Urinary bladder (tissue), 4 donors: Measurements from ENCODE around the gene BORCS6. TPM values are rescaled to one million over a fixed set of nuclear protein-coding genes. Genes with fewer than 3 reads are reported as not detected.

Source experiments
- DNase-seq: peaks from one replicate; pipeline ENCODE4 v3.0.0-alpha.2; 2015; ENCODE audit errors: extremely low spot score
- H3K27ac ChIP-seq: one replicate; pipeline ENCODE4 v1.5.1; 2013; ENCODE audit warnings: low read depth, mild to moderate bottlenecking, moderate library complexity
- H3K36me3 ChIP-seq: one replicate; pipeline ENCODE4 v1.6.1; 2013; ENCODE audit warnings: mild to moderate bottlenecking, moderate library complexity; ENCODE audit not compliant: insufficient read depth
- H3K4me1 ChIP-seq: one replicate; pipeline ENCODE4 v1.6.1; 2013; ENCODE audit warnings: mild to moderate bottlenecking, moderate library complexity; ENCODE audit not compliant: insufficient read depth
- H3K4me3 ChIP-seq: one replicate; pipeline ENCODE4 v1.5.1; 2013; ENCODE audit warnings: low read depth, low read length
- WGBS: extraction: QIAGEN DNeasy Blood & Tissue Kit; methylation state at CpG from one replicate; pipeline ENCODE4 v1.1.7; 2013; 5-methylcytosine and 5-hydroxymethylcytosine counted together
- polyA plus RNA-seq: library from polyadenylated mRNA; stranded (reverse); fragments of 200-250 nt; gene quantifications from one replicate; pipeline ENCODE4 v1.2.3, GENCODE V29; 2013
- total RNA-seq: library from RNA; depleted of rRNA; stranded (reverse); fragments of >200 nt; gene quantifications from one replicate; pipeline ENCODE4 v1.2.3, GENCODE V29; 2014
- donor health status: healthy with polysubstance abuse.
- donor health status: healthy.

Gene BORCS6
- total and polyA plus RNA-seq, 2 donors: 3.6 to 14.9 TPM

DNA sequence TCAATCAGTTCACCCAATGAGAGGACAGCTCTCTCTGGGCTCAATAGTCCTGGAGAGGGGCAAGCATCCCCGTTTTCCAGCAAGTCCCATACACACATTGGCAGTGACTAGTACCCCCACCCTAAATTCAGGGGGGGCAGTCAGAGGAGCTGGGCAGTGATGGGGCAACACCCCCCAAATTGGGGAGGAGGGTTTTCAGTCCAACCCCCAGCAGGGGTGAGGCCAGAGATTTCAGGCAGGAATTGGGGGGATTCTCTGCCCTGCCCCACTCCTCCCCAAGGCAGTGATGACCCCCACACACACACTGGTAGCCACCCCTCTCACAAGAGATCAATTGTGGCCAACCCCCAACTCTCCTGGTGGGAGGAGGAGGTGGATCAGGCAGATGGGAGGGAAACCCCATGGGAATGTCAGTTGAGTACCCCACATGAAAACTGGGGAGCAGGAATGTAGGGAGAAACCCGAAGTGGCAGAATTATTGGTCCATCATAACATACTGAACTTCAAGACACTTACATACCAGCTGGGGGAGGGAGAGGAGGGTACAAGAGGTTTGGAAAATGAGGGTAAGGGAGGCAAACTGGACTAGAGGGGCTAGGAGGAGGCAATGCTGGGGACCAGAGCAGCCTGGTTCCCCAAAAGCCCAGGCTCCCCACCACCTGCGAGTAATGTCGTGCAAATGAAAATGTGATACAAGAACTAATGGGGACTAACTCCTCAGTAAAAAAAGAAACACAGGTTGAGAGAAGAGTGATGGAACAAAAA lies 30.3 kb downstream of the BORCS6 start:
- Histone ChIP-seq H3K27ac (no peak overlapping the region), H3K4me3 (no peak overlapping the region), H3K36me3 (peaks cover 7% of the 10 kb centered on the region), H3K4me1 (no peaks in the 10 kb centered on the region)
- WGBS: 79% methylated on average over 4 of the region's 4 CpGs
- DNase-seq: no peak

GRCh38 chr17:8159032-8159400 lies 31.0 kb downstream of the BORCS6 start:
- H3K4me3 ChIP-seq: no peak overlapping the region
- no peaks in the 10 kb centered on the region for H3K4me1 ChIP-seq
- WGBS: 63% methylated on average over 3 of the region's 3 CpGs
- DNase-seq: no peak
- no peak overlapping the region for H3K27ac ChIP-seq
- peaks cover 7% of the 10 kb centered on the region for H3K36me3 ChIP-seq

DNA sequence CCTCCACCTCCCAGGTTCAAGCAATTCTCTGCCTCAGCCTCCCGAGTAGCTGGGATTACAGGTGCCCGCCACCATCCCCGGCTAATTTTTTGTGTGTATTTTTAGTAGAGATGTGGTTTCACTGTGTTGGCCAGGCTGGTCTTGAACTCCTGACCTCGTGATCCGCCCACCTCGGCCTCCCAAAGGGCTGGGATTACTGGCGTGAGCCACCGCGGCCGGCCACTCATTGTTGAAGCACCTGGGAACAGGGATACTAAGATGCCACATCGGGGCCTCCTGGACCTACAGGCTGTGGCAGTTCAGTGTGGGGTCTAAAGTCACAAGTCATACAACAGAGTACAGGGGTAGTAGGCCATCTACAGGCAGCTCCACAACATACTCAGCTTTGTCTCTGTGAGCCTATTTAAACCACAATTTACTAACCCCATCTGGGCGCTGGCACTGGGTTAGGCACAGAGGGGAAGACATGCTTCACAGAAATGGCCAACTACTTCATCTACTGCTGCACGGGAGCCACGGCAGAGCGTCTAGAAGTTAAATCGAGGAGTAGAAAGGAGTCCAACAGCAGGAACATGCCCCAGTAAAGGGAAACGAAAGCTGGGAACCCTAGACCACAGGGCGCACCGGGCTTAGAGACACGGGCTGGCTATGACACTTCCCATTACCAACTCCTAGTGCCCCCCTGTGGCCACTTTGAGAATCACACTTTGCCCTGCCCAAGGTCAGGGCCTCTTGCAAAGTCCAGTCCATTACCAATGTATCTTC lies 31.5 kb downstream of the BORCS6 start:
- Histone ChIP-seq H3K36me3 (peaks cover 7% of the 10 kb centered on the region), H3K4me3 (no peak overlapping the region), H3K27ac (peak overlapping the region; percentile 65), H3K4me1 (no peaks in the 10 kb centered on the region)
- no peak for DNase-seq
- WGBS: 47% methylated on average over 20 of the region's 20 CpGs

DNA sequence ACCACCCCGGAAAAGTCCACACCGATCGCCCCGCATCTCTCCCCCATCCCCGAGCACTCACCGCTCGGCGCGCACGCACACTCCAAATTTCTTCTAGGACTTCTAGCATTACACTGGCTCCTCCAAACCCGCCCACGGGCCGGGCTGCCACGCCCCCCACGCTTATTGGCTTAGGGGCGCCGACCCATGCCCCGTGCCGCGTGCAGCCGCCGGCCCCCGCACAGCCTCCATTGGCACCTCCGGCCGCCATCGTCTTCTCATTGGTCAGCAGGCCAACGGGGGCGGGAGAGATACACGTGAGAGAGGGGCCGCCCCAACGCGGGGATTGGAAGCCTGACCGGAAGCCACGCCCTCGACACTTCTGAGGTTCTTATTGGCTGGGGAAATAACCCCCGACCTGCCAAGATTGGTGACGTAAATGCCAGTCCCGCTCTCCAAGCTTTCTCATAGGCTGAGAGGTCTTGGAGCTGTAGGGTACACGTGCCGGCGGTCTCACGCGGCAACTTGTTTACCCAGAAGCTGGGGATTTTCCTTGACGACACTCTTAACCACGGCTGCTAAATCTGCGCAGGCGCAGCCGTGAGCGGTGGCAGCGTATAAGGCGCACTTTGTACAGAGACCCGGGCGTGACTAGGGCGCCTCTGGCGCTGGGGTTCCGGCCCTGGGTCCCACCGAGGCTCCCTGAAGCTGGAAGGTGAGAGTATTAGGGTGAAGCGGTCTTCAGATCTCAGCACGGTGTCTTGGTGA lies 33.6 kb downstream of the BORCS6 start:
- peaks cover 10% of the 10 kb centered on the region for H3K36me3 ChIP-seq
- under 1% methylated on average over 59 of the region's 59 CpGs for WGBS
- no peaks in the 10 kb centered on the region for H3K4me1 ChIP-seq
- peak overlapping the region; percentile 98 for H3K27ac ChIP-seq
- peak; percentile 100 for DNase-seq
- peak overlapping the region; percentile 79 for H3K4me3 ChIP-seq

- Histone ChIP-seq H3K36me3 (peaks cover 9% of the 10 kb centered on the region), H3K27ac (peak overlapping the region; percentile 98), H3K4me1 (no peaks in the 10 kb centered on the region), H3K4me3 (peak overlapping the region; percentile 79)
- DNase-seq: no peak
- WGBS: under 1% methylated on average over 11 of the region's 11 CpGs
These were observed 34.1 kb downstream of the BORCS6 start for GRCh38 chr17:8155996-8156245.

GRCh38 chr17:8155231-8155995 lies 34.6 kb downstream of the BORCS6 start:
- peak overlapping the region; percentile 79 for H3K4me3 ChIP-seq
- peaks cover 8% of the 10 kb centered on the region for H3K36me3 ChIP-seq
- WGBS: 13% methylated on average over 14 of the region's 14 CpGs
- H3K27ac ChIP-seq: peak overlapping the region; percentile 98
- no peaks in the 10 kb centered on the region for H3K4me1 ChIP-seq
- no peak for DNase-seq

- Histone ChIP-seq H3K4me1 (no peaks in the 10 kb centered on the region), H3K4me3 (peak overlapping the region; percentile 79), H3K27ac (peak overlapping the region; percentile 98), H3K36me3 (peaks cover 8% of the 10 kb centered on the region)
- DNase-seq: no peak
- 18% methylated on average over 11 of the region's 11 CpGs for WGBS
These were observed 35.3 kb downstream of the BORCS6 start for GRCh38 chr17:8154608-8155155.

GRCh38 chr17:8153957-8154607 lies 35.9 kb downstream of the BORCS6 start:
- DNase-seq: peak; percentile 95
- Histone ChIP-seq H3K36me3 (peaks cover 9% of the 10 kb centered on the region), H3K4me3 (peak overlapping the region; percentile 79), H3K4me1 (no peaks in the 10 kb centered on the region), H3K27ac (peak overlapping the region; percentile 98)
- 2% methylated on average over 22 of the region's 22 CpGs for WGBS

DNA sequence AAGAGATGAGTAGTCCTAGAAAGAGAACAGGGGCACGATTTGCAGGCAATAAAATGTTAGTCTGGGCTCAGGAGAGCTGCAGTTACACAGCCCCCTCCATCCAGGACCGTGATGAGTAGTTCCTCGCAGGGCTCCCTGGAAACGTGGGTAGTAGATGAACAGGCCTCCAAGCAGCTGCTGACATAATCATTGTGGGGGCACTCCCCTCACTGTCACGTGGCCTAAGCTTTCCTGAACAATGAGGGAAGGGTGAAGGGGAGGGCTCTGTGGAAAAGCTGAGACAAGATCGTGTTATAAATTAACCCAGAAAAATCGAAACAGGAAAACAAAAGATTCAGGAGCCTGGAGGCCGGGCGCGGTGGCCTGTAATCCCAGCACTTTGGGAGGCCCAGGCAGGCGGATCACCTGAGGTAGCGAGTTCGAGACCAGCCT lies 36.4 kb downstream of the BORCS6 start:
- H3K4me3 ChIP-seq: peak overlapping the region; percentile 25

GRCh38 chr17:8153031-8153451 lies 36.9 kb downstream of the BORCS6 start:
- Histone ChIP-seq H3K27ac (peak overlapping the region; percentile 96), H3K36me3 (peaks cover 14% of the 10 kb centered on the region), H3K4me1 (no peaks in the 10 kb centered on the region), H3K4me3 (peak overlapping the region; percentile 13)
- DNase-seq: no peak
- 70% methylated on average over 7 of the region's 7 CpGs for WGBS

More for the DNA sequence above, 36.4 kb downstream of the BORCS6 start:
- Histone ChIP-seq H3K36me3 (peaks cover 10% of the 10 kb centered on the region), H3K4me1 (no peaks in the 10 kb centered on the region), H3K27ac (peak overlapping the region; percentile 96)
- 18% methylated on average over 13 of the region's 13 CpGs for WGBS
- no peak for DNase-seq

GRCh38 chr17:8152112-8152775 lies 37.7 kb downstream of the BORCS6 start, which contains the start of gene PER1:
PER1 (minus strand) TSS chr17:8152404; CDS start chr17:8150706, 1,698 bp downstream.
- DNase-seq: peak; percentile 79
- Histone ChIP-seq H3K36me3 (peaks cover 21% of the 10 kb centered on the region), H3K4me1 (no peaks in the 10 kb centered on the region), H3K4me3 (peak within 1 kb of the TSS; percentile 55), H3K27ac (peak within 1 kb of the TSS; percentile 96)
- WGBS: 4% methylated on average over 42 of the region's 42 CpGs

GRCh38 chr17:8151641-8152111 lies 38.3 kb downstream of the BORCS6 start:
- peak; percentile 81 for DNase-seq
- H3K27ac ChIP-seq: peak overlapping the region; percentile 96
- WGBS: 3% methylated on average over 22 of the region's 22 CpGs
- no peaks in the 10 kb centered on the region for H3K4me1 ChIP-seq
- peaks cover 21% of the 10 kb centered on the region for H3K36me3 ChIP-seq
- peak overlapping the region; percentile 55 for H3K4me3 ChIP-seq
